Loucy (cell line): ENCODE measurements around the gene BCAS3.
A peak's percentile ranks its signal among the peaks of the same experiment; 100 is the strongest.

ENCODE experiments used
- H2AFZ ChIP-seq: fragments of 200-600 bp; sonication (generic); 2 replicates; pipeline ENCODE4 v1.6.0; 2016; ENCODE audit warnings: antibody characterized with exemption, mild to moderate bottlenecking, low read length, moderate library complexity
- H3F3A ChIP-seq: fragments of 200-600 bp; 2 replicates; pipeline ENCODE4 v1.6.0; 2016; ENCODE audit warnings: antibody characterized with exemption, low read depth, mild to moderate bottlenecking
- H3K27me3 ChIP-seq: fragments of 200-600 bp; sonication (generic); 2 replicates; pipeline ENCODE4 v1.6.1; 2014; ENCODE audit warnings: low read length, mild to moderate bottlenecking; ENCODE audit not compliant: insufficient read depth, poor library complexity, severe bottlenecking
- H3K36me3 ChIP-seq: fragments of 200-600 bp; sonication (generic); 2 replicates; pipeline ENCODE4 v1.6.1; 2016; ENCODE audit warnings: low read length; ENCODE audit not compliant: insufficient read depth
- H3K4me1 ChIP-seq: fragments of 200-600 bp; sonication (generic); 2 replicates; pipeline ENCODE4 v1.5.1; 2014; ENCODE audit warnings: low read length, mild to moderate bottlenecking; ENCODE audit not compliant: insufficient read depth, poor library complexity, severe bottlenecking
- H3K4me2 ChIP-seq: fragments of 200-600 bp; sonication (generic); 2 replicates; pipeline ENCODE4 v1.6.0; 2014; ENCODE audit warnings: antibody characterized with exemption, low read length, low read depth, mild to moderate bottlenecking; ENCODE audit not compliant: poor library complexity, severe bottlenecking
- H3K4me3 ChIP-seq: fragments of 200-600 bp; sonication (generic); 2 replicates; pipeline ENCODE4 v1.5.1; 2014; ENCODE audit warnings: low read length, mild to moderate bottlenecking, mixed read lengths; ENCODE audit not compliant: poor library complexity, severe bottlenecking
- H3K79me2 ChIP-seq: fragments of 200-600 bp; sonication (generic); 2 replicates; pipeline ENCODE4 v1.6.1; 2014; ENCODE audit warnings: low read length; ENCODE audit not compliant: insufficient read depth
- H3K9ac ChIP-seq: fragments of 200-600 bp; sonication (generic); 2 replicates; pipeline ENCODE4 v1.6.0; 2014; ENCODE audit warnings: mild to moderate bottlenecking, low read depth, low read length, moderate library complexity; ENCODE audit not compliant: poor library complexity, severe bottlenecking
- H3K9me2 ChIP-seq: fragments of 200-600 bp; sonication (generic); replicated peaks from 2 replicates; pipeline ENCODE4 v1.6.1; 2016; ENCODE audit warnings: low read depth, low read length, mixed read lengths
- H3K9me3 ChIP-seq: fragments of 200-600 bp; sonication (generic); 2 replicates; pipeline ENCODE4 v1.6.1; 2014; ENCODE audit warnings: mild to moderate bottlenecking, antibody characterized with exemption, low read length, low read depth; ENCODE audit not compliant: insufficient read depth
- H4K20me1 ChIP-seq: fragments of 200-600 bp; sonication (generic); 2 replicates; pipeline ENCODE4 v1.6.0; 2014; ENCODE audit warnings: antibody characterized with exemption, low read length, mild to moderate bottlenecking; ENCODE audit not compliant: insufficient read depth, poor library complexity, severe bottlenecking
- EZH2phosphoT487 ChIP-seq: fragments of 200-600 bp; IDR thresholded peaks from 2 replicates; pipeline ENCODE4 v1.6.1; 2018; ENCODE audit warnings: antibody characterized with exemption, mild to moderate bottlenecking, moderate library complexity, borderline replicate concordance
- TF ChIP-seq, protein P1 (sequence below): fragments of 200-600 bp; sonication (generic); conservative IDR thresholded peaks from 2 replicates; pipeline ENCODE4 v1.5.1; 2014; ENCODE audit warnings: mild to moderate bottlenecking, antibody characterized with exemption, low read length

The BCAS3 gene

DNA sequence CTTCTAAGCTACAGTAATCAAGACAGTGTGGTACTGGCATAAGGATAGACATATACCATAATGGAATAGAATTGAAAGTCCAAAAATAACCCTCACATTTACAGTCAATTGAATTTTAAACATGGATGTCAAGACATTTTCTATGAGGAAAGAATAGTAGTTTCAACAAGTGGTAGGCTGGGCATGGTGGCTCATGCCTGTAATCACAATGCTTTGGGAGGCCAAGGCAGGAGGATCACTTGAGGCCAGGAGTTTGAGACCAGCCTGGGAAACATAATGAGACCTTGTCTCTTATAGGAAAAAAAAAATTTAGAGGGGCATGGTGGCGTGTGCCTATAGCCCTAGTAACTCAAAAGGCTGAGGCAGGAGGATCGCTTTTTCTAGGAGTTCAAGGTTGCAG, 599.2 kb downstream of the BCAS3 start:
- H3K79me2 ChIP-seq, result no peaks in the 10 kb centered on the region
- no peak overlapping the region for H2AFZ ChIP-seq
- 0 out of 2 replicates have a peak, but pooled peaks cover 2% of the 10 kb centered on the region for H3F3A ChIP-seq
- H3K9me2 ChIP-seq, result no peaks in the 10 kb centered on the region
- TF ChIP-seq, protein P1, sequence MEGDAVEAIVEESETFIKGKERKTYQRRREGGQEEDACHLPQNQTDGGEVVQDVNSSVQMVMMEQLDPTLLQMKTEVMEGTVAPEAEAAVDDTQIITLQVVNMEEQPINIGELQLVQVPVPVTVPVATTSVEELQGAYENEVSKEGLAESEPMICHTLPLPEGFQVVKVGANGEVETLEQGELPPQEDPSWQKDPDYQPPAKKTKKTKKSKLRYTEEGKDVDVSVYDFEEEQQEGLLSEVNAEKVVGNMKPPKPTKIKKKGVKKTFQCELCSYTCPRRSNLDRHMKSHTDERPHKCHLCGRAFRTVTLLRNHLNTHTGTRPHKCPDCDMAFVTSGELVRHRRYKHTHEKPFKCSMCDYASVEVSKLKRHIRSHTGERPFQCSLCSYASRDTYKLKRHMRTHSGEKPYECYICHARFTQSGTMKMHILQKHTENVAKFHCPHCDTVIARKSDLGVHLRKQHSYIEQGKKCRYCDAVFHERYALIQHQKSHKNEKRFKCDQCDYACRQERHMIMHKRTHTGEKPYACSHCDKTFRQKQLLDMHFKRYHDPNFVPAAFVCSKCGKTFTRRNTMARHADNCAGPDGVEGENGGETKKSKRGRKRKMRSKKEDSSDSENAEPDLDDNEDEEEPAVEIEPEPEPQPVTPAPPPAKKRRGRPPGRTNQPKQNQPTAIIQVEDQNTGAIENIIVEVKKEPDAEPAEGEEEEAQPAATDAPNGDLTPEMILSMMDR, result no peak
- no peak overlapping the region for H3K4me2 ChIP-seq
- no peaks in the 10 kb centered on the region for H3K9me3 ChIP-seq
- no peaks in the 10 kb centered on the region for H3K27me3 ChIP-seq
- peaks cover 28% of the 10 kb centered on the region for H3K4me1 ChIP-seq
- H3K4me3 ChIP-seq, result no peak overlapping the region
- no peak overlapping the region for H3K9ac ChIP-seq
- no peaks in the 10 kb centered on the region for H4K20me1 ChIP-seq
- no peaks in the 10 kb centered on the region for H3K36me3 ChIP-seq

GRCh38 chr17:61279476-61280145, 602.0 kb downstream of the BCAS3 start:
- no peaks in the 10 kb centered on the region for H3K9me2 ChIP-seq
- H2AFZ ChIP-seq, result no peak overlapping the region
- no peaks in the 10 kb centered on the region for H3K79me2 ChIP-seq
- no peaks in the 10 kb centered on the region for H3K36me3 ChIP-seq
- H3K4me1 ChIP-seq, result peaks cover 33% of the 10 kb centered on the region
- 0 out of 2 replicates have a peak, but pooled peaks cover 2% of the 10 kb centered on the region for H3F3A ChIP-seq
- peak overlapping the region; percentile 45 for H3K4me2 ChIP-seq
- H3K27me3 ChIP-seq, result no peaks in the 10 kb centered on the region
- no peaks in the 10 kb centered on the region for H4K20me1 ChIP-seq
- peak overlapping the region; percentile 8 for H3K4me3 ChIP-seq
- no peak overlapping the region for H3K9ac ChIP-seq
- no peaks in the 10 kb centered on the region for H3K9me3 ChIP-seq
- no peak for TF ChIP-seq EZH2phosphoT487
- TF ChIP-seq, protein P1, result no peak

DNA sequence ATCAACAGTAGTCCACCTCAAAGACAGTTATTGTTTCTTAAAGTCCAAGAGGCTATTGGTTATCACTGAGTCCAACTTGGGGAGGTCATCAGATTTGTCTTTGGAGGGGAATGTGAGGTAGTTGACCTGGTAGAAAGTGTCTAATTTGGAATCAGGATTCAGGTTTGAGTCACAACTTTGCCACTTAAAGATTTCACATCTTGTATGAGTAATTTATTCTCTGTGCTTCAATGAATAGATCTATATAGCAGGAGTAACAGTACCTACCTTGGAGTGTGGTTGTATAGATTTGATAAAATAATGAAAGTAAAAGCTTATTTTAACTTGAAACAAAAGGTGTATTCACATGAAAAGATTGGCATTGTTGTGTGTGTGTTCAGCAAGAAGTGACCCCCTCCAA, 602.7 kb downstream of the BCAS3 start:
- H3K27me3 ChIP-seq, result no peaks in the 10 kb centered on the region
- H3K9me2 ChIP-seq, result no peaks in the 10 kb centered on the region
- H3K79me2 ChIP-seq, result no peaks in the 10 kb centered on the region
- no peaks in the 10 kb centered on the region for H4K20me1 ChIP-seq
- H3K4me3 ChIP-seq, result no peak overlapping the region
- no peak for TF ChIP-seq EZH2phosphoT487
- TF ChIP-seq, protein P1, result no peak
- H3K4me2 ChIP-seq, result peak overlapping the region; percentile 45
- H2AFZ ChIP-seq, result no peak overlapping the region
- peaks cover 33% of the 10 kb centered on the region for H3K4me1 ChIP-seq
- H3F3A ChIP-seq, result 0 out of 2 replicates have a peak, but pooled peaks cover 2% of the 10 kb centered on the region
- H3K9me3 ChIP-seq, result no peaks in the 10 kb centered on the region
- H3K9ac ChIP-seq, result no peak overlapping the region
- H3K36me3 ChIP-seq, result no peaks in the 10 kb centered on the region
